Uterus (tissue), 2 donors: ENCODE data around the gene ZNF583.

ENCODE experiments used
- POLR2A ChIP-seq, 2 donors: fragments of 450-650 bp; IDR thresholded peaks; one replicate each; pipeline ENCODE4 v1.6.1; 2016; ENCODE audit warnings: antibody characterized with exemption in 2 of 2, mild to moderate bottlenecking in 1 of 2, moderate library complexity in 1 of 2
- TF ChIP-seq, protein P1 (sequence below), 4 experiments: fragments of 200-600 bp in 2 of 4; fragments of 450-650 bp in 2 of 4; sonication (generic) in 2 of 4; IDR thresholded peaks; one replicate each; pipeline ENCODE4 v1.5.1; 2016 to 2019; ENCODE audit warnings: antibody characterized with exemption in 4 of 4, mild to moderate bottlenecking in 2 of 4, moderate library complexity in 1 of 4

DNA sequence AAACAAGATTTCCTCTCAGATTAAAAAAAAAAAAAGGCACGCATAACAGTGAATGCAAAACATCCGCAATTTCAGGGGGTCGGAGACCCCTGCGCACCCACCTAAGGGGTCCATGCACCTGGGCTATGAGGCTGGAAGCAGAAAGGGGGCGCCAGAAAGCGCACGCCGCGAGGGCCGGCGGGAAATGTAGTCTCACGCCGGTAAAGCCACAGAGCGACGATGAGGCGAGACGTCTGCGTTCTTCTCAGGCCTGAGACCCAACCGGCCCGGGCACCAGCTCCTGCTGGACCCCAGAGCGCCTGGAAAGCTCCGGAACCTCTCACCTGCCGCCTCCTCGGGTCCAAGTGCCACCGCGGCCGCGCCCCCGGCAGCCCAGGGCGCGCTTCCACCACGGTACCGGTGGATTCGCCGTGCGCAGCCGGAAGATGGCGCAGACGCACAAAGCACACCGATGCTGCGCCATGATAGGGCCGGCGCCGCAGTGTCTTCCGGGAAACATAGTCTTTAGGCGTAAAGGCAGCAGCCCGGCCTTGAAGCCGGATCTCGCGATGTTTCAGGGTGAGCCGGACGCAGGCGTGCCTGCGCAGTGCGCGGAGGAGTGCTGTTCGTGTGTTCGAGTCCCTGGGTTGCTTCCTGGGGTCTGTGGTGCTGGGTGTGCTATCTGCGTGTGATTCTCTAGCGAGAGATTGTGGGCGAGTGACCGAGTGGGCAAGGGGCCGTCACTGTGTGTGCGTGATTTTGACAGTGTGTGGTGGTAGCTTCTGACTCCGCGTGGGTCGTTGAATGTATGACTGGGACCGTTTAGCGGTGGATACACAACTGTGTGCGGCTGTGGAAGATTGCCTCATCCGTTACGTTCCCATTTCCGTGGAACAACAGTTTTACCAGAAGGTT, 10.8 kb upstream of the ZNF583 start, which contains the start of gene ZNF582:
- TF ChIP-seq, protein P1, sequence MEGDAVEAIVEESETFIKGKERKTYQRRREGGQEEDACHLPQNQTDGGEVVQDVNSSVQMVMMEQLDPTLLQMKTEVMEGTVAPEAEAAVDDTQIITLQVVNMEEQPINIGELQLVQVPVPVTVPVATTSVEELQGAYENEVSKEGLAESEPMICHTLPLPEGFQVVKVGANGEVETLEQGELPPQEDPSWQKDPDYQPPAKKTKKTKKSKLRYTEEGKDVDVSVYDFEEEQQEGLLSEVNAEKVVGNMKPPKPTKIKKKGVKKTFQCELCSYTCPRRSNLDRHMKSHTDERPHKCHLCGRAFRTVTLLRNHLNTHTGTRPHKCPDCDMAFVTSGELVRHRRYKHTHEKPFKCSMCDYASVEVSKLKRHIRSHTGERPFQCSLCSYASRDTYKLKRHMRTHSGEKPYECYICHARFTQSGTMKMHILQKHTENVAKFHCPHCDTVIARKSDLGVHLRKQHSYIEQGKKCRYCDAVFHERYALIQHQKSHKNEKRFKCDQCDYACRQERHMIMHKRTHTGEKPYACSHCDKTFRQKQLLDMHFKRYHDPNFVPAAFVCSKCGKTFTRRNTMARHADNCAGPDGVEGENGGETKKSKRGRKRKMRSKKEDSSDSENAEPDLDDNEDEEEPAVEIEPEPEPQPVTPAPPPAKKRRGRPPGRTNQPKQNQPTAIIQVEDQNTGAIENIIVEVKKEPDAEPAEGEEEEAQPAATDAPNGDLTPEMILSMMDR (IDR thresholded peaks at IDR 0.05), result peak; percentile 60 to 81 (median 73)
- TF ChIP-seq POLR2A (IDR thresholded peaks at IDR 0.05), result peak in 1 of 2 donors; percentile 58
